ACHN (cell line): ENCODE measurements around the gene ARSA.
"Not testable (repeated sequence)": the region's sequence is repeated elsewhere in the genome, so short reads cannot be mapped to it uniquely, and the experiment has no call there.

Source experiments
- DNase-seq: peaks from one replicate; pipeline ENCODE4 v3.0.0-alpha.2; 2015
- in situ Hi-C: cut with HindIII; loops from 2 replicates; pipeline ENCODE4 v1.10.0; 2017; ENCODE audit warnings: low sequenced_read_pairs, low pct_ligation_motif_present, low pct_unique_long_range_greater_than_20kb

Gene ARSA

DNA sequence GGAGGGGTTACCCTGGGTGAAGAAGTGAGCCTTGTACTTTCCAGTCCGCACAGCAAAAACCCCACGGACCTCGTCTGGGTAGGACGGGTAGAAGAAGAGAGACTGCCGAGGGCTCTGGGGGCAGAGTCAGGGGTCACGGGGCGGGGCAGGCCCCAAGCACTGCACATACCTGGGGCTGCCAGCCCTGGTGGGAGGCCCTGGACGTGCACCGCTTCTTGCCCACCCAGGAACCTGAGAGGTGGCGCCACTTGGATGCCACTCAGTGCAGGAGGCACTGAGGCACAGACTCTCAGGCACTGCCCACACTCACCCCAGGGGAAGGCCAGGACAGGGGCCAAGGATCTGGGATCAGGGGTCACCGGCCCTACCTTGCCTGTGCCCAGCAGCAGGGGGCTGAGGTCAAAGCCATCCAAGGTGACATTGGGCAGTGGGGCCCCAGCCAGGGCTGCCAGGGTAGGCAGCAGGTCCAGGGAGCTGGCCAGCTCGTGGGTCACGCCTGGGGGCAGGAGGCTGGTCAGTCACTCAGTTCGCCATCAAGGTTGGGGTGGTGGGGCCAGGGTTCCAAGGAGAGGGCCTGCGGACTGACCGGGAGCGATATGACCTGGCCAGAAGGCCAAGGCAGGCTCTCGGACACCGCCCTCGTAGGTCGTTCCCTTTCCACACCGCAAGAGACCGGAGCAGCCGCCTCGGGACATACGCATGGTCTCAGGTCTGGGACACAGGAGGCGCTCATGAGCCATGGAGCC is 2.2 kb downstream of the ARSA start:
- DNase-seq, result no peak
- in situ Hi-C loops, result no loop called here

DNA sequence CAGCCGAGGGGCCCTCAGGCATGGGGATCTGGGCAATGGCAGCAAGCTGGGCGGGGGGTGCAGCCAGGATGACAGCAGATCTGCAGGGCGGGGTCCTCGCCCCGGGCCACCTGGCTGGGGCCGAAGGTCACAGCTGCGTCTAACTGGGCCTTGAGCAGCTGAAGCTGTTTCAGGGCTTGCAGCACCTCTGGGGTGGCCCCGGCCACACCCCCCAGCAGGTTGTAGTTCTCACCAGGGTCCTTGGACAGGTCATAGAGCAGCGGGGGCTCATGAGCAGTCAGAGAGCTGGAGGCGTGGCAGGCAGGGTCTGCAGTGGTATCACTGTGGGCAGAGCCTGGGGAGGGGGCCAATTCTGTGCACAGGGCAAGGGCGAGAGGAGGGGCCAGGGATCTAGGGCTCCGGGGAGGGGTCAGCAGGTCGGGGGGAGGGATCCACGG is 2.8 kb downstream of the ARSA start:
- in situ Hi-C loops, result no loop called here

GRCh38 chr22:50624347-50625130 is 3.4 kb downstream of the ARSA start:
- in situ Hi-C loops, result no loop called here
- no peak for DNase-seq

More for the DNA sequence above, 2.8 kb downstream of the ARSA start:
- no peak for DNase-seq

DNA sequence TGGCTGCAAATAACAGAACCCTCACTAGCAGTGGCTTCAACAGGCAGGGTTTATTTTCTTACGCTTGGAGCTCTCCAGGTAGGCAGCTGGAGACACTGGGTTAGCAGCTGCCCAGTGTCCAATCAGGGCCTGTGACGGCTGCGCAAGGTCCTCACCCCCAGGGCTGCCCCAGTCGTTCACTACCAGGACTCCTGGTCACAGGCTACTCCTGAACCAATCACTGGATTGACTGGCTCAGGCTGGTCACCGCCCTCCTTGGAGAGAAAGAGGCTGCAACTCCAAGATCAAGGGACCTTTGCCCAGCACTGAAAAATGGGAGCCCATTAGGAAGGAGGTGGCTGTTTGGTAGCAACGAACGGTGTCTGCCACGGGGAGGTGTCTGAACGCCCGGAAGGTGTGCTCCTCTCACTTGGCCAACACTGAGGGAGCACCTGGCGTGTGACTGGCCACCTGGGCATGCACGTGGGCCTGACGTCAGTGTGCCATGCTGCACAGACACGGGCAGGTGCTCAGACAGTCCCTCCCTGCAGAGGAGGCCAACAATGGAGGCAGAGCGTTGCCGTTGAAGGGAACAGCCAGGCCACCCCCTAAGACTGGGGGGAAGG is 5.1 kb downstream of the ARSA start:
- DNase-seq, result no peak
- in situ Hi-C loops, result no loop called here

GRCh38 chr22:50621948-50622722 is 5.8 kb downstream of the ARSA start:
- in situ Hi-C loops, result no loop called here
- no peak for DNase-seq

DNA sequence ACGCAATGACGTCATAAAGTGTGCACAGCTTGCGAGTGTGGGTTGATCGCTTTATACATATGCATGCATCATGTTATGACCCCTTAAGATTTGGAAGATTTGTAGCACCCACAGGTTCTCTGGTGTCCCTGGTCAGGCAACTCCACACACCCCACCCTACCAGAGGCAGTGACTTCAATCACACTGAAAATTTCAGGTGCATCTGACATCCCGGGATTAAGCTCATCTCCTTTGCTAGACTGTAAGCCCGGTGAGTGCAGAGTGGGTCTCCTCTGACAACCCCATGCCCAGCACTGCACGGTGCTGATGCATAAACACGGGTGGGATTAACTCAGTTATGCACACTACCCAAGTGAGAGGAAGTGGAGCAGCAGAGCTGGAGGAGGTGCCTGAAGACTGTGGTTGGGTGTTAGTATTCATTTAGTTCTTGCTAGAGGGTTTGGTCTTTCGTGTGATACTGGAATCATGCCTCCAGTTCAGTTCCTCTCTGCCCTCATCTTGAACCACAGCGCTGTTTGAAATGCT is 6.5 kb downstream of the ARSA start:
- in situ Hi-C loops, result no loop called here
- DNase-seq, result peak; percentile 13

DNA sequence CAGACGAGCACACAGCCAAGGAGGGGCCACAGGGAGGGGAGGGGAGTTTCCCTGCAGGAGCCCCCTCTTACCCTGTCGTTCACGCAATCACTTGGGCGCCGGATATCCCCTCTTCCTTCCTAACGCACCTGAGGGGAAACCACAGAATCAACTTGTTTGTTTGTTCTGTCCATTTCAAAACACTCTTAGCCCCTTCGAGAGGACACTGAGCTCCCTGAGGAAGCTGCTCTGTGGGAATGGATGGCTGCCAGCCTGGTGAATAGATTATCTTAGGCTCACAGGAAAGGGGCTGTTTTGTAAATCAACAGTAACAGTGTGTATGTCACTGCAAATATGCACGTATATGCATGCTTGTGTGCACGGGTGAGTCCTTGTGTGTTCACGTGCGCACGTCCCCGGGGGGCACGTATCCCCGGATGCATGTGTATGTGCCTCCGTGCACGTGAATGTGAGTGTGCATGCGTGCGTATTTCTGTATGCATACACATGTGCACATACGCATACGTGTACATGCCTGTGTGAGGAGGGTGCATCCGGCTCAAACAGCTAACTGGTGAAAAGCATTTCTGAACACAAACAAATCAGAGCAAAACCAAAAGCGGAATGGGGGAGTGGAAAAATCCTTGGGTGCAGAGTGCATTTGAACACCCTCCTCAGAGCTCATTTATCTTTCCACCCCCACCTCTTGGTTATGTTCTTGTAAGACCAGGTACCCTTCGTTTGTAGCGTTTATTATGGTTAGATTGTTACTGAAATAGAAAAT is 7.2 kb downstream of the ARSA start:
- in situ Hi-C loops, result no loop called here
- no peak for DNase-seq

DNA sequence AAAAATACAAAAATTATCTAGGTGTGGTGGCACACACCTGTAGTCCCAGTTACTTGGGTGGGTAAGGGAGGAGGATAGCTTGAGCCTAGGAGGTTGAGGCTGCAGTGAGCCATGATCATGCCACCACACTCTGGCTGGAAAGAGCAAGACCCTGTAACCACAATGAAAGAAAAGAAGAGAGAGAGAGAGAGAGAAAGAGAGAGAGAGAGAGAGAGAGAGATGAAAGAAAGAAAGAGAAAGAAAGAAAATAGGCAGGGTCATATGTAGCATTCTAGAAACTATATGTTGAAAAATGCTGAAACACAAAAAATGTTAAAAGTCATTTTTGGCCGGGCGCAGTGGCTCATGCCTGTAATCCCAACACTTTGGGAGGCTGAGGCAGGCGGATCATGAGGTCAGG is 13.7 kb downstream of the ARSA start:
- in situ Hi-C loops, DNase-seq: not testable (repeated sequence)

DNA sequence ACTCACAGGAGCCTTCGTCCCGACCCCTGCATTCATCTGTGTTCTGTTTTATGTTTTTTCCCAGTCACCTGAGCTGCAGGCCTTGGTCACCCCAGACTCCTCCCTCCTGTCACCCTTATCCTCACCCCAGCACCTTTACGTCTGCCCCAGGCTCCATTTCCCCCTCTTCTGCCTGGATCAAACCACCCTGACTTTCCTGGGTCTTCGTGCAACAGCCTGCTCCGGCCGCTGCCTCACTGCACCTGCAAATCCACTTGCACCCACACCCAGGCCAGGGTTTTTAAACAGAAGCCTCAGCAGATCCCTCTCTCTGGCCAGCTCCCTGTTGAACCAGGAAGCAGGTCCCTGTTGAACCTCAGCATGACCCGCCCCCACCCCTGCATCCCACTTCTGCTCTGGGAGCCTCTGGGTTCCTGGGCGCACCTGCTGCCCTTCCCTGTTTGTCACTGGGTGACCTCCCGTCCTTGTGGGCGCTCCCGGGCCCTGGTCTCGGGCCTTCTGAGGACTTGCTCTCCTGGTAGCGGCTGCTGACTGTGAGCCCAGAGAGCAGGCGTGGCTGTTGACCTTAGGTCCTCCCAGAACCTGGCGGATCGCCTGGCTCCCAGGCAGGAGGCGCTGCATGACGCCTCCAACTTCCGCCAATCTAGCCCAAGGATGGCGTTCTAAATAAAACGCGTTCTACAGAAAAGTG is 14.5 kb downstream of the ARSA start:
- no peak for DNase-seq
- in situ Hi-C loops, result no loop called here

DNA sequence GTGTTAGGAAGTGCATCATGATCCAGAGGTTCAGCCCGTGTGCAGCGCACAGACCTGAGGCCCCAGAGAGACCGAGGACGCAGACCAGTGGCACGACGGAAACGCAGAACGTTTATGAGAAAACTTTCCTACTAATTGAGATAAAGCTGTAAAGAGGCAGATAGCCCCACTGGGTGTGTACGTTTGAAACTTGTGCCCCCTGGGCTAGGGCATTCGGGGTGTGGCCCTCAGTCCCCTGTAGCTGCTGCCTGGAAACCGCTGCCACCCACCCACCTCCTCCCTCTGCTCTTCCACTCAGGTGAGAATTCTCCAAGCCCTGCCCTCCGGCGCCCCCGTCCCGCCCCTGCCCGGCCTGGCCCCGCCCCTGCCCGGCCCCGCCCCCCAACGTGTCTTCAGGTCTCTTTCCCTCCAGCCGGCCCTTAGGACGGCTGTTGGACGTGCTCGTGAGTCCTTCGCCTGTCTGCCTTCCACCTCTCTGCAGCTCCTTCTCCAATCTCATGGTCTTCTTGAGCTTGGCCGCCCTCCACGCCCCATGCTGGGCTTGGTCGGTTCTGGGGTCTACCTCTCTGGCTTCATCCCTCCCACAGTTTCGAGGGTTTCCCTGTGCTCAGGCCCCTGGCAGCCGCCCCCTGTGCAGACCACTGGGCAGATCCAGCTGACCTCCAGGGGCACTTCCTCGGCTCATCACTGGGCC is 15.3 kb downstream of the ARSA start:
- in situ Hi-C loops, result no loop called here
- DNase-seq, result no peak

DNA sequence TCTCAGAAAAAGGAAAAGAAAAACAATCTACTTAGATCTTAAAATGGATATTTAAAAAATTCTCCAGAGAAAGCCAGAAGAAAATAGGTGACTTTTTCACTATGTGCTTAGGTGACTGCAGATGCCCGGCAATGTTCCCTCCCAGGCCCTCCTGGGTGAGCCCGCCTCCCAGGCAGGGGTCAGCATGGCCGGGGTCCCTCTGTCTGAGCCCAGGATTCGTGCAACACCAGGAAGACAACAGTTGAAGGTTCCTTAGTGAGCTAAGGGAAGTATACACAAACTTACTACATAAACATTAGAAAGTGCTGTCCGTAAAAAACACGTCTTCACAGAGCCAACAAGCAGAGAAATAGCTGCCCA is 15.8 kb downstream of the ARSA start:
- in situ Hi-C loops, result no loop called here

GRCh38 chr22:50611341-50612060 is 16.5 kb downstream of the ARSA start:
- no peak for DNase-seq
- in situ Hi-C loops, result no loop called here

More for the DNA sequence above, 15.8 kb downstream of the ARSA start:
- no peak for DNase-seq

DNA sequence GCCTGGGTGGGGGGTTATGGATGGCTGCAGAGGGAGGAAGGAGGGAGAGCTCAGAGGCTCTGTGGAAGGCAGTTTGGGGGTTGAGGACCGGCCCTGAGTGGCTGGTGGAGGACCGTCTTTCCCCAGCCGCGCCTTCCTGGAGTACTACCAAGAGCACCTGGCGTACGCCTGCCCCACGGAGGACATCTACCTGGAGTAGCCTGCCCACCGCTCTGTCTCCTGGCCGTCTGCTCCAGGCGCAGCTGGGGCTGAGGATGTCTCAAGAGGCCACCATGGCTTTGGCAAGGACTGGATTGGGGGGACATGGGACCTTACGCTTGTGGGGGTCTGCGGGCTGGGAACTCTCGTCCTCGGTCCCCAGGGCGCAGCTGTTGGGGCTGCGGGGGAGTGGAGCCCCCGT is 17.4 kb downstream of the ARSA start:
- in situ Hi-C loops, result no loop called here

GRCh38 chr22:50610041-50610451 is 17.9 kb downstream of the ARSA start:
- no peak for DNase-seq
- in situ Hi-C loops, result no loop called here

More for the DNA sequence above, 17.4 kb downstream of the ARSA start:
- no peak for DNase-seq

GRCh38 chr22:50609599-50609998 is 18.4 kb downstream of the ARSA start:
- DNase-seq, result no peak
- in situ Hi-C loops, result no loop called here

DNA sequence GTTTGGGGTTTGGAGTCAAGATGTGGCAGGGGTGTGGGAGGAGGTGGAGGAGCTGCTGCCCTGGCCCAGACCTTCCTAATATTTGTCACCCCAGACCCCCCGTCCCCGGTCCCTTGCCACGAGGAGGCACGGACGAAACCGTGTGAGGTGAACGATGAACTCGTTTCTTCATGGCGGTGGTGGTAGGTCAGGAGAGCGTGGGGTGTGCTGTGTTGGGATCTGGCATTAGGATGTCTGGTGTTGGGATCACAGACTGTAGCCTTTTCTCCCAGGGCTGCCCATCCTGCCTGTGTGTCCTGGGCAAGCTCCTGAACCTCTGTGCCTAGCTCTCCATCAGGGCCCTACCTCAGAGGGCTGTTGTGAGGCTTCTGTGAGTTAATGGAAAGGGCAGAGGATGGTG is 19.0 kb downstream of the ARSA start:
- no peak for DNase-seq
- in situ Hi-C loops, result no loop called here
